Liver (tissue), 3 donors: ENCODE measurements around the gene KNDC1.

Experiments used
- ATF3 ChIP-seq: IDR thresholded peaks from 2 replicates; pipeline ENCODE4 v1.6.1; 2016; ENCODE audit warnings: antibody characterized with exemption
- EGR1 ChIP-seq, 2 donors: IDR thresholded peaks; 2 replicates each; pipeline ENCODE4 v1.6.1; 2016 to 2018; ENCODE audit warnings: antibody characterized with exemption in 2 of 2, low read depth in 2 of 2
- FOXA1 ChIP-seq: IDR thresholded peaks from 2 replicates; pipeline ENCODE4 v1.6.1; 2016; ENCODE audit warnings: antibody characterized with exemption
- HNF4A ChIP-seq, 2 donors: conservative IDR thresholded peaks; 2 replicates each; pipeline ENCODE4 v1.6.1; 2016; ENCODE audit warnings: antibody characterized with exemption in 2 of 2, mild to moderate bottlenecking in 2 of 2
- RAD21 ChIP-seq, 2 donors: IDR thresholded peaks; 2 replicates each; pipeline ENCODE4 v1.6.1; 2016; ENCODE audit warnings: antibody characterized with exemption in 2 of 2, mild to moderate bottlenecking in 2 of 2
- TAF1 ChIP-seq: conservative IDR thresholded peaks from 2 replicates; pipeline ENCODE4 v1.6.1; 2016; ENCODE audit warnings: antibody characterized with exemption, mild to moderate bottlenecking
- TF ChIP-seq, protein P1 (sequence below): fragments of 150-350 bp; IDR thresholded peaks from 2 replicates; pipeline ENCODE4 v1.5.1; 2017; ENCODE audit warnings: improper control_type of control experiment, low read depth, low read length; ENCODE audit not compliant: missing input control
- TF ChIP-seq, protein P2 (sequence below): IDR thresholded peaks from 2 replicates; pipeline ENCODE4 v1.6.1; 2016; ENCODE audit warnings: antibody characterized with exemption, mild to moderate bottlenecking
- TF ChIP-seq, protein P3 (sequence below): IDR thresholded peaks from 2 replicates; pipeline ENCODE4 v1.6.1; 2016; ENCODE audit warnings: antibody characterized with exemption
- TF ChIP-seq, protein P4 (sequence below): IDR thresholded peaks from 2 replicates; pipeline ENCODE4 v1.6.1; 2016; ENCODE audit warnings: antibody characterized with exemption
- donor health status: healthy.
- donor health status: healthy.

DNA sequence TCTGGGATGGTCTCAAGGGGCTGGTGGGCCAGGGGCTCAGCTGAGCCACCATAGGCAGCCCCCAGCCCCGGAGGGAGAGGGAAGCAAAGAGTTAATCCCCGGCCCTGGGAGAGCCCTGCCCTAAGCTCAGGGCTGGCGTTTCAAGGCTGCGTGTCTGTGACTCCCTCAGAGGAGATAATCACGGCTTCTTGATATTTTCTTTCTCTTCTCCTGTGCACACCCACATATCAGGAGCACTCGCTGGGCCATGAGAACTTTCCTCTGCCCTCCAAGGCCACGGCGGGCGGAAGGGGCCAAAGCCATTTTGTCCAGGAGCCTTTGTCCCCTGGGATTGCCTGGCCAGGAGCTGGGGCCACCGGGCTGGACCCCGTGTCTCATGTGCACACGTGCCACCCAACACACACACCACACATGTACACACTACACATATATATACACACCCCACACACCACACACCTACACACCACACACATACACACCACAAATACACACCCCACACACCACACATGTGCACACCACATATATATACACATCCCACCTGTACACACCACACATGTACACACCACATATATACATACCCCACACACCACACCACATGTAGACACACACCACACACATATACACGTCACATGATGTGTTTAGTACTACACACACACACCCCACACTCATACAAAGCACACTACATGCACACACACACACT, 94.6 kb downstream of the KNDC1 start:
- TF ChIP-seq, protein P1, sequence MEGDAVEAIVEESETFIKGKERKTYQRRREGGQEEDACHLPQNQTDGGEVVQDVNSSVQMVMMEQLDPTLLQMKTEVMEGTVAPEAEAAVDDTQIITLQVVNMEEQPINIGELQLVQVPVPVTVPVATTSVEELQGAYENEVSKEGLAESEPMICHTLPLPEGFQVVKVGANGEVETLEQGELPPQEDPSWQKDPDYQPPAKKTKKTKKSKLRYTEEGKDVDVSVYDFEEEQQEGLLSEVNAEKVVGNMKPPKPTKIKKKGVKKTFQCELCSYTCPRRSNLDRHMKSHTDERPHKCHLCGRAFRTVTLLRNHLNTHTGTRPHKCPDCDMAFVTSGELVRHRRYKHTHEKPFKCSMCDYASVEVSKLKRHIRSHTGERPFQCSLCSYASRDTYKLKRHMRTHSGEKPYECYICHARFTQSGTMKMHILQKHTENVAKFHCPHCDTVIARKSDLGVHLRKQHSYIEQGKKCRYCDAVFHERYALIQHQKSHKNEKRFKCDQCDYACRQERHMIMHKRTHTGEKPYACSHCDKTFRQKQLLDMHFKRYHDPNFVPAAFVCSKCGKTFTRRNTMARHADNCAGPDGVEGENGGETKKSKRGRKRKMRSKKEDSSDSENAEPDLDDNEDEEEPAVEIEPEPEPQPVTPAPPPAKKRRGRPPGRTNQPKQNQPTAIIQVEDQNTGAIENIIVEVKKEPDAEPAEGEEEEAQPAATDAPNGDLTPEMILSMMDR: no peak
- TF ChIP-seq FOXA1 (no peak), RAD21 (IDR thresholded peaks at IDR 0.05) (no peak), EGR1 (IDR thresholded peaks at IDR 0.05; ENCODE audit: low read depth in 2 of 2) (no peak), ATF3 (no peak), HNF4A (conservative IDR thresholded peaks at IDR 0.05) (no peak), TAF1 (no peak)
- TF ChIP-seq, protein P2, sequence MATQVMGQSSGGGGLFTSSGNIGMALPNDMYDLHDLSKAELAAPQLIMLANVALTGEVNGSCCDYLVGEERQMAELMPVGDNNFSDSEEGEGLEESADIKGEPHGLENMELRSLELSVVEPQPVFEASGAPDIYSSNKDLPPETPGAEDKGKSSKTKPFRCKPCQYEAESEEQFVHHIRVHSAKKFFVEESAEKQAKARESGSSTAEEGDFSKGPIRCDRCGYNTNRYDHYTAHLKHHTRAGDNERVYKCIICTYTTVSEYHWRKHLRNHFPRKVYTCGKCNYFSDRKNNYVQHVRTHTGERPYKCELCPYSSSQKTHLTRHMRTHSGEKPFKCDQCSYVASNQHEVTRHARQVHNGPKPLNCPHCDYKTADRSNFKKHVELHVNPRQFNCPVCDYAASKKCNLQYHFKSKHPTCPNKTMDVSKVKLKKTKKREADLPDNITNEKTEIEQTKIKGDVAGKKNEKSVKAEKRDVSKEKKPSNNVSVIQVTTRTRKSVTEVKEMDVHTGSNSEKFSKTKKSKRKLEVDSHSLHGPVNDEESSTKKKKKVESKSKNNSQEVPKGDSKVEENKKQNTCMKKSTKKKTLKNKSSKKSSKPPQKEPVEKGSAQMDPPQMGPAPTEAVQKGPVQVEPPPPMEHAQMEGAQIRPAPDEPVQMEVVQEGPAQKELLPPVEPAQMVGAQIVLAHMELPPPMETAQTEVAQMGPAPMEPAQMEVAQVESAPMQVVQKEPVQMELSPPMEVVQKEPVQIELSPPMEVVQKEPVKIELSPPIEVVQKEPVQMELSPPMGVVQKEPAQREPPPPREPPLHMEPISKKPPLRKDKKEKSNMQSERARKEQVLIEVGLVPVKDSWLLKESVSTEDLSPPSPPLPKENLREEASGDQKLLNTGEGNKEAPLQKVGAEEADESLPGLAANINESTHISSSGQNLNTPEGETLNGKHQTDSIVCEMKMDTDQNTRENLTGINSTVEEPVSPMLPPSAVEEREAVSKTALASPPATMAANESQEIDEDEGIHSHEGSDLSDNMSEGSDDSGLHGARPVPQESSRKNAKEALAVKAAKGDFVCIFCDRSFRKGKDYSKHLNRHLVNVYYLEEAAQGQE: no peak
- TF ChIP-seq, protein P3, sequence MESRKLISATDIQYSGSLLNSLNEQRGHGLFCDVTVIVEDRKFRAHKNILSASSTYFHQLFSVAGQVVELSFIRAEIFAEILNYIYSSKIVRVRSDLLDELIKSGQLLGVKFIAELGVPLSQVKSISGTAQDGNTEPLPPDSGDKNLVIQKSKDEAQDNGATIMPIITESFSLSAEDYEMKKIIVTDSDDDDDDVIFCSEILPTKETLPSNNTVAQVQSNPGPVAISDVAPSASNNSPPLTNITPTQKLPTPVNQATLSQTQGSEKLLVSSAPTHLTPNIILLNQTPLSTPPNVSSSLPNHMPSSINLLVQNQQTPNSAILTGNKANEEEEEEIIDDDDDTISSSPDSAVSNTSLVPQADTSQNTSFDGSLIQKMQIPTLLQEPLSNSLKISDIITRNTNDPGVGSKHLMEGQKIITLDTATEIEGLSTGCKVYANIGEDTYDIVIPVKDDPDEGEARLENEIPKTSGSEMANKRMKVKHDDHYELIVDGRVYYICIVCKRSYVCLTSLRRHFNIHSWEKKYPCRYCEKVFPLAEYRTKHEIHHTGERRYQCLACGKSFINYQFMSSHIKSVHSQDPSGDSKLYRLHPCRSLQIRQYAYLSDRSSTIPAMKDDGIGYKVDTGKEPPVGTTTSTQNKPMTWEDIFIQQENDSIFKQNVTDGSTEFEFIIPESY: no peak
- TF ChIP-seq, protein P4, sequence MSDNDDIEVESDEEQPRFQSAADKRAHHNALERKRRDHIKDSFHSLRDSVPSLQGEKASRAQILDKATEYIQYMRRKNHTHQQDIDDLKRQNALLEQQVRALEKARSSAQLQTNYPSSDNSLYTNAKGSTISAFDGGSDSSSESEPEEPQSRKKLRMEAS: no peak
